NCI-H2227 (cell line): Measurements from ENCODE around the gene PIR.

Source experiments
- DNase-seq: peaks from one replicate; lab custom pipeline; 2025; ENCODE audit not compliant: unreplicated experiment; lab: John Stamatoyannopoulos, UW

PIR gene

GRCh38 chrX:15492469-15492868 is 664 bp downstream of the PIR start:
- no peak for DNase-seq

- DNase-seq, result no peak
These were observed 9.2 kb downstream of the PIR start for GRCh38 chrX:15483891-15484290.

- no peak for DNase-seq
These were observed 17.6 kb downstream of the PIR start for GRCh38 chrX:15475486-15475885.

GRCh38 chrX:15475021-15475420 is 18.1 kb downstream of the PIR start:
- DNase-seq, result no peak

- no peak for DNase-seq
These were observed 19.1 kb downstream of the PIR start for GRCh38 chrX:15474028-15474427.

- no peak for DNase-seq
These were observed 20.6 kb downstream of the PIR start for GRCh38 chrX:15472531-15472930.

GRCh38 chrX:15471028-15471427 is 22.1 kb downstream of the PIR start:
- DNase-seq, result peak; percentile 80

- no peak for DNase-seq
These were observed 23.5 kb downstream of the PIR start for GRCh38 chrX:15469613-15470012.

- DNase-seq, result peak; percentile 30
These were observed 25.1 kb downstream of the PIR start for GRCh38 chrX:15468036-15468435.

- DNase-seq, result no peak
These were observed 27.1 kb downstream of the PIR start for GRCh38 chrX:15465896-15466651.

- DNase-seq, result no peak
These were observed 27.8 kb downstream of the PIR start for GRCh38 chrX:15465347-15465746.

- no peak for DNase-seq
These were observed 28.4 kb downstream of the PIR start for GRCh38 chrX:15464704-15465103.

- no peak for DNase-seq
These were observed 41.2 kb downstream of the PIR start for GRCh38 chrX:15451913-15452312.

GRCh38 chrX:15448010-15448639 is 45.0 kb downstream of the PIR start:
- DNase-seq, result no peak

- no peak for DNase-seq
These were observed 51.7 kb downstream of the PIR start for GRCh38 chrX:15441464-15441863.

GRCh38 chrX:15438332-15438731 is 54.8 kb downstream of the PIR start:
- DNase-seq, result no peak

- DNase-seq, result no peak
These were observed 55.4 kb downstream of the PIR start for GRCh38 chrX:15437724-15438123.

- DNase-seq, result no peak
These were observed 57.1 kb downstream of the PIR start for GRCh38 chrX:15435836-15436619.

GRCh38 chrX:15434205-15434604 is 58.9 kb downstream of the PIR start:
- no peak for DNase-seq

GRCh38 chrX:15430584-15430983 is 62.5 kb downstream of the PIR start:
- no peak for DNase-seq

GRCh38 chrX:15430076-15430475 is 63.1 kb downstream of the PIR start:
- DNase-seq, result no peak

GRCh38 chrX:15425024-15425423 is 68.1 kb downstream of the PIR start:
- no peak for DNase-seq
